GM20000 (cell line): Measurements from ENCODE around the gene GRAMD2A.

Experiments
- DNase-seq: peaks from one replicate; pipeline ENCODE4 v3.0.0; 2012; ENCODE audit warnings: low spot score
- TF ChIP-seq, protein P1 (sequence below): IDR thresholded peaks from 2 replicates; pipeline ENCODE4 v1.5.1; 2012; ENCODE audit warnings: mild to moderate bottlenecking, control low read depth; ENCODE audit errors: extremely low read depth, missing control alignments

GRAMD2A gene

DNA sequence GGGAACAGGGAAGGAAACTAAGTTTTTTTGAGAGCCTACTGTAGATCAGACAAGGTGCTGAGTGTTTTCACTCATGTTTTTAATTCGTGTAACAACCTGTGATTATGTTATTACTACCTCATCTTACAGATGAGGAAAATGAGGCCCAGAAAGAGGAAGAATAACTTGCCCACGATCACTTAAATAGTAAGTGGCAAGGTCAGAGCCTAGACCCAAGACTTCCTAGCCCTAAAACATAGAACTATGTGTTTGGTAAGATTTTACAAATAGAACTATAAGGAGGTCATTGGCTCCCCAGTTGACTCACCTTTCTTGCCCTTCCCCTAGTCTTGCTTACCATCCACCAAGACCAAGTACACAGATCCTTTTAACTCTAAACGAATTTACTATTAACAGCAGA lies 65.7 kb downstream of the GRAMD2A start:
- no peak for DNase-seq
- TF ChIP-seq, protein P1, sequence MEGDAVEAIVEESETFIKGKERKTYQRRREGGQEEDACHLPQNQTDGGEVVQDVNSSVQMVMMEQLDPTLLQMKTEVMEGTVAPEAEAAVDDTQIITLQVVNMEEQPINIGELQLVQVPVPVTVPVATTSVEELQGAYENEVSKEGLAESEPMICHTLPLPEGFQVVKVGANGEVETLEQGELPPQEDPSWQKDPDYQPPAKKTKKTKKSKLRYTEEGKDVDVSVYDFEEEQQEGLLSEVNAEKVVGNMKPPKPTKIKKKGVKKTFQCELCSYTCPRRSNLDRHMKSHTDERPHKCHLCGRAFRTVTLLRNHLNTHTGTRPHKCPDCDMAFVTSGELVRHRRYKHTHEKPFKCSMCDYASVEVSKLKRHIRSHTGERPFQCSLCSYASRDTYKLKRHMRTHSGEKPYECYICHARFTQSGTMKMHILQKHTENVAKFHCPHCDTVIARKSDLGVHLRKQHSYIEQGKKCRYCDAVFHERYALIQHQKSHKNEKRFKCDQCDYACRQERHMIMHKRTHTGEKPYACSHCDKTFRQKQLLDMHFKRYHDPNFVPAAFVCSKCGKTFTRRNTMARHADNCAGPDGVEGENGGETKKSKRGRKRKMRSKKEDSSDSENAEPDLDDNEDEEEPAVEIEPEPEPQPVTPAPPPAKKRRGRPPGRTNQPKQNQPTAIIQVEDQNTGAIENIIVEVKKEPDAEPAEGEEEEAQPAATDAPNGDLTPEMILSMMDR = no peak

GRCh38 chr15:72130272-72130671 lies 67.3 kb downstream of the GRAMD2A start:
- DNase-seq = no peak
- TF ChIP-seq, protein P1 = no peak

- DNase-seq = no peak
- TF ChIP-seq, protein P1 = no peak
Observed at GRCh38 chr15:72128359-72128758, 69.2 kb downstream of the GRAMD2A start.

GRCh38 chr15:72127724-72128322 lies 69.8 kb downstream of the GRAMD2A start:
- DNase-seq = no peak
- TF ChIP-seq, protein P1 = no peak

GRCh38 chr15:72124218-72124617 lies 73.4 kb downstream of the GRAMD2A start:
- TF ChIP-seq, protein P1 = no peak

GRCh38 chr15:72118017-72118978 lies 79.3 kb downstream of the GRAMD2A start, which contains the start of the genes MYO9A and SENP8:
MYO9A (minus strand) TSS chr15:72118150; CDS start chr15:72046563, 71,587 bp downstream.
SENP8 (plus strand) TSS chr15:72118403; CDS start chr15:72139624, 21,221 bp downstream.
- TF ChIP-seq, protein P1 = no peak
- DNase-seq = peak; percentile 98

More at GRCh38 chr15:72124218-72124617, 73.4 kb downstream of the GRAMD2A start:
- no peak for DNase-seq
